Activated T-cell treated with anti-CD3 and anti-CD28 coated beads, Interleukin-2, amount 50 U/mL, for 24 hours (primary cell): ENCODE data around the gene NR6A1.

Experiments
- DNase-seq: peaks from one replicate; pipeline ENCODE4 v3.0.0-alpha.2; 2020
- H3K27ac Mint-ChIP-seq: 2 replicates; pipeline ENCODE4 v1.8.0; 2020; ENCODE audit warnings: mild to moderate bottlenecking, mixed read lengths
- H3K27me3 Mint-ChIP-seq: 2 replicates; pipeline ENCODE4 v1.8.0; 2020; ENCODE audit warnings: mixed read lengths
- H3K36me3 Mint-ChIP-seq: 2 replicates; pipeline ENCODE4 v1.8.0; 2020; ENCODE audit warnings: low read depth, mixed read lengths
- H3K4me1 Mint-ChIP-seq: 2 replicates; pipeline ENCODE4 v1.8.0; 2020; ENCODE audit warnings: low read depth, mixed read lengths
- H3K4me3 Mint-ChIP-seq: 2 replicates; pipeline ENCODE4 v1.8.0; 2020; ENCODE audit warnings: mild to moderate bottlenecking, moderate library complexity, mixed read lengths
- H3K9me3 Mint-ChIP-seq: 2 replicates; pipeline ENCODE4 v1.8.0; 2020; ENCODE audit warnings: mixed read lengths

NR6A1 gene

GRCh38 chr9:124788542-124789217 is 17.6 kb upstream of the NR6A1 start:
- Mint-ChIP-seq H3K4me1 (no peaks in the 10 kb centered on the region), H3K27ac (no peak overlapping the region), H3K4me3 (no peak overlapping the region), H3K27me3 (peaks cover 16% of the 10 kb centered on the region), H3K9me3 (no peaks in the 10 kb centered on the region), H3K36me3 (no peaks in the 10 kb centered on the region)
- DNase-seq: no peak

GRCh38 chr9:124786881-124787573 is 15.9 kb upstream of the NR6A1 start:
- no peaks in the 10 kb centered on the region for H3K4me1 Mint-ChIP-seq
- H3K9me3 Mint-ChIP-seq: no peaks in the 10 kb centered on the region
- no peaks in the 10 kb centered on the region for H3K36me3 Mint-ChIP-seq
- no peak overlapping the region for H3K4me3 Mint-ChIP-seq
- H3K27ac Mint-ChIP-seq: no peak overlapping the region
- DNase-seq: no peak
- peaks cover 4% of the 10 kb centered on the region for H3K27me3 Mint-ChIP-seq

GRCh38 chr9:124784509-124784908 is 13.4 kb upstream of the NR6A1 start:
- DNase-seq: no peak
- no peaks in the 10 kb centered on the region for H3K36me3 Mint-ChIP-seq
- H3K27me3 Mint-ChIP-seq: no peaks in the 10 kb centered on the region
- no peaks in the 10 kb centered on the region for H3K4me1 Mint-ChIP-seq
- H3K9me3 Mint-ChIP-seq: no peaks in the 10 kb centered on the region
- H3K27ac Mint-ChIP-seq: no peak overlapping the region
- no peak overlapping the region for H3K4me3 Mint-ChIP-seq

GRCh38 chr9:124783830-124784229 is 12.7 kb upstream of the NR6A1 start:
- Mint-ChIP-seq H3K36me3 (no peaks in the 10 kb centered on the region), H3K4me1 (no peaks in the 10 kb centered on the region)

GRCh38 chr9:124782661-124783574 is 11.8 kb upstream of the NR6A1 start:
- Mint-ChIP-seq H3K36me3 (no peaks in the 10 kb centered on the region), H3K27ac (no peak overlapping the region), H3K4me1 (no peaks in the 10 kb centered on the region), H3K9me3 (no peaks in the 10 kb centered on the region), H3K4me3 (no peak overlapping the region), H3K27me3 (peaks cover 7% of the 10 kb centered on the region)
- DNase-seq: peak; percentile 18

More at GRCh38 chr9:124783830-124784229, 12.7 kb upstream of the NR6A1 start:
- Mint-ChIP-seq H3K4me3 (no peak overlapping the region), H3K27ac (no peak overlapping the region), H3K27me3 (peaks cover 4% of the 10 kb centered on the region), H3K9me3 (no peaks in the 10 kb centered on the region)
- DNase-seq: no peak

GRCh38 chr9:124781967-124782660 is 11.0 kb upstream of the NR6A1 start:
- no peak overlapping the region for H3K4me3 Mint-ChIP-seq
- no peaks in the 10 kb centered on the region for H3K9me3 Mint-ChIP-seq
- DNase-seq: peak; percentile 16
- H3K4me1 Mint-ChIP-seq: no peaks in the 10 kb centered on the region
- no peak overlapping the region for H3K27ac Mint-ChIP-seq
- peaks cover 13% of the 10 kb centered on the region for H3K27me3 Mint-ChIP-seq
- H3K36me3 Mint-ChIP-seq: no peaks in the 10 kb centered on the region

GRCh38 chr9:124780757-124781151 is 9.6 kb upstream of the NR6A1 start:
- peak; percentile 2 for DNase-seq
- Mint-ChIP-seq H3K27me3 (peaks cover 23% of the 10 kb centered on the region), H3K9me3 (no peaks in the 10 kb centered on the region), H3K27ac (no peak overlapping the region), H3K36me3 (no peaks in the 10 kb centered on the region), H3K4me3 (no peak overlapping the region), H3K4me1 (peaks cover 10% of the 10 kb centered on the region)

- DNase-seq: peak; percentile 22
- H3K4me1 Mint-ChIP-seq: peaks cover 11% of the 10 kb centered on the region
- H3K9me3 Mint-ChIP-seq: no peaks in the 10 kb centered on the region
- H3K4me3 Mint-ChIP-seq: no peak overlapping the region
- no peak overlapping the region for H3K27ac Mint-ChIP-seq
- H3K27me3 Mint-ChIP-seq: peaks cover 29% of the 10 kb centered on the region
- no peaks in the 10 kb centered on the region for H3K36me3 Mint-ChIP-seq
These were observed 9.1 kb upstream of the NR6A1 start for GRCh38 chr9:124780060-124780756.

- Mint-ChIP-seq H3K27me3 (peaks cover 34% of the 10 kb centered on the region), H3K4me1 (peaks cover 14% of the 10 kb centered on the region), H3K9me3 (no peaks in the 10 kb centered on the region), H3K27ac (no peak overlapping the region), H3K36me3 (no peaks in the 10 kb centered on the region), H3K4me3 (no peak overlapping the region)
- peak; percentile 6 for DNase-seq
These were observed 8.4 kb upstream of the NR6A1 start for GRCh38 chr9:124779368-124780059.

GRCh38 chr9:124778575-124779367 is 7.7 kb upstream of the NR6A1 start:
- no peak overlapping the region for H3K4me3 Mint-ChIP-seq
- peaks cover 20% of the 10 kb centered on the region for H3K4me1 Mint-ChIP-seq
- DNase-seq: peak; percentile 12
- H3K27me3 Mint-ChIP-seq: peaks cover 41% of the 10 kb centered on the region
- no peaks in the 10 kb centered on the region for H3K9me3 Mint-ChIP-seq
- H3K36me3 Mint-ChIP-seq: no peaks in the 10 kb centered on the region
- no peak overlapping the region for H3K27ac Mint-ChIP-seq

GRCh38 chr9:124776954-124777648 is 6.0 kb upstream of the NR6A1 start, which contains the start of gene OLFML2A:
TSS of gene OLFML2A (plus strand) at chr9:124777133. CDS start at chr9:124777271, 138 bp downstream.
- DNase-seq: peak; percentile 53
- no peak within 1 kb of the TSS for H3K27ac Mint-ChIP-seq
- H3K4me3 Mint-ChIP-seq: peak within 1 kb of the TSS; percentile 64
- no peaks in the 10 kb centered on the region for H3K36me3 Mint-ChIP-seq
- peaks cover 55% of the 10 kb centered on the region for H3K27me3 Mint-ChIP-seq
- peaks cover 33% of the 10 kb centered on the region for H3K4me1 Mint-ChIP-seq
- H3K9me3 Mint-ChIP-seq: no peaks in the 10 kb centered on the region

GRCh38 chr9:124776618-124776953 is 5.5 kb upstream of the NR6A1 start:
- Mint-ChIP-seq H3K4me3 (peak overlapping the region; percentile 64), H3K27me3 (peaks cover 55% of the 10 kb centered on the region), H3K36me3 (no peaks in the 10 kb centered on the region), H3K4me1 (peaks cover 38% of the 10 kb centered on the region), H3K9me3 (no peaks in the 10 kb centered on the region), H3K27ac (no peak overlapping the region)
- DNase-seq: no peak
